ENCODE data around the gene ARID4B.

- TF ChIP-seq CTCF (conservative IDR thresholded peaks at IDR 0.05 in 1 of 2, IDR thresholded peaks at IDR 0.05 in 1 of 2; ENCODE audit: extremely low read depth in 1 of 2, insufficient read depth in 1 of 2, low read depth in 1 of 2, low read length in 2 of 2) (no peak), EZH2 (IDR thresholded peaks at IDR 0.05; ENCODE audit: borderline replicate concordance, low read length) (no peak)
These were observed 37.9 kb downstream of the ARID4B start for GRCh38 chr1:235289859-235290739.

Data from mammary epithelial cell (primary cell).